Suppressor macrophage treated with lipopolysaccharide for 4 hours (primary cell): ENCODE data around the gene PLCL2.
"Not testable (repeated sequence)": the region's sequence is repeated elsewhere in the genome, so short reads cannot be mapped to it uniquely, and the experiment has no call there.

Experiments
- DNase-seq: peaks from one replicate; pipeline ENCODE4 v3.0.0-alpha.2; 2020

Gene PLCL2

GRCh38 chr3:17087509-17087908, 202.8 kb downstream of the PLCL2 start:
- DNase-seq, result no peak

- DNase-seq, result no peak
Observed at GRCh38 chr3:17088017-17088416, 203.3 kb downstream of the PLCL2 start.

- no peak for DNase-seq
Observed at GRCh38 chr3:17088602-17089313, 204.0 kb downstream of the PLCL2 start.

- DNase-seq, result no peak
Observed at GRCh38 chr3:17089314-17089700, 204.6 kb downstream of the PLCL2 start.

- DNase-seq, result no peak
Observed at GRCh38 chr3:17090280-17090983, 205.7 kb downstream of the PLCL2 start.

GRCh38 chr3:17091910-17092582, 207.3 kb downstream of the PLCL2 start:
- DNase-seq, result no peak

GRCh38 chr3:17092583-17092933, 207.8 kb downstream of the PLCL2 start:
- DNase-seq, result no peak

GRCh38 chr3:17094551-17094950, 209.8 kb downstream of the PLCL2 start:
- no peak for DNase-seq

GRCh38 chr3:17103579-17103978, 218.8 kb downstream of the PLCL2 start:
- no peak for DNase-seq

GRCh38 chr3:17106801-17107200, 222.0 kb downstream of the PLCL2 start:
- DNase-seq, result not testable (repeated sequence)

GRCh38 chr3:17110660-17111396, 226.1 kb downstream of the PLCL2 start:
- peak; percentile 46 for DNase-seq

GRCh38 chr3:17111586-17111985, 226.8 kb downstream of the PLCL2 start:
- no peak for DNase-seq

- no peak for DNase-seq
Observed at GRCh38 chr3:17115186-17115585, 230.4 kb downstream of the PLCL2 start.

GRCh38 chr3:17116007-17116600, 231.3 kb downstream of the PLCL2 start:
- no peak for DNase-seq

GRCh38 chr3:17118771-17119170, 234.0 kb downstream of the PLCL2 start:
- no peak for DNase-seq

- no peak for DNase-seq
Observed at GRCh38 chr3:17119201-17120072, 234.7 kb downstream of the PLCL2 start.

- no peak for DNase-seq
Observed at GRCh38 chr3:17120115-17120514, 235.4 kb downstream of the PLCL2 start.

- DNase-seq, result no peak
Observed at GRCh38 chr3:17121336-17121735, 236.6 kb downstream of the PLCL2 start.

GRCh38 chr3:17122758-17123157, 238.0 kb downstream of the PLCL2 start:
- DNase-seq, result no peak

- no peak for DNase-seq
Observed at GRCh38 chr3:17125738-17126442, 241.1 kb downstream of the PLCL2 start.

- DNase-seq, result not testable (repeated sequence)
Observed at GRCh38 chr3:17128671-17129070, 243.9 kb downstream of the PLCL2 start.
